PC-9 (cell line): ENCODE measurements around the gene LRRC53. TPM values are rescaled to one million over a fixed set of nuclear protein-coding genes. Genes with fewer than 3 reads are reported as not detected.

Experiments used
- BruUV-seq: library from RNA; stranded (reverse); fragments of 400-500 nt; replicated peaks from 2 replicates; lab custom pipeline; 2021; lab: Mats Ljungman, UMichigan
- CTCF ChIA-PET: fragments of 300-600 bp; sonication (Branson Sonifier 250); formaldehyde crosslinking; loops from one replicate; lab custom pipeline; 2022; ENCODE audit warnings: antibody characterized with exemption; lab: Charles Lee
- POLR2A ChIA-PET: fragments of 300-600 bp; sonication (Branson Sonifier 250); formaldehyde crosslinking; loops from one replicate; lab custom pipeline; 2022; ENCODE audit warnings: antibody characterized with exemption; ENCODE audit not compliant: unreplicated experiment; lab: Charles Lee
- DNase-seq, 2 experiments: peaks; one replicate each; pipeline versions ENCODE4 v3.0.0 to v3.0.0-alpha.2; 2015 to 2022; ENCODE audit warnings: mixed read lengths in 1 of 2
- H2AFZ ChIP-seq: fragments of 200-600 bp; sonication (generic); 2 replicates; pipeline ENCODE4 v1.8.1; 2017; ENCODE audit warnings: antibody characterized with exemption
- H3F3A ChIP-seq: fragments of 200-600 bp; sonication (generic); 2 replicates; pipeline ENCODE4 v1.8.1; 2017; ENCODE audit warnings: antibody characterized with exemption, mild to moderate bottlenecking, low read depth; ENCODE audit not compliant: insufficient read depth
- H3K27ac ChIP-seq: fragments of 200-600 bp; sonication (generic); 2 replicates; pipeline ENCODE4 v1.6.1; 2016; ENCODE audit warnings: mixed run types
- H3K27me3 ChIP-seq: fragments of 200-600 bp; sonication (generic); 2 replicates; pipeline ENCODE4 v1.6.1; 2016; ENCODE audit warnings: low read depth, mixed run types; ENCODE audit not compliant: insufficient read depth
- H3K36me3 ChIP-seq: fragments of 200-600 bp; sonication (generic); 2 replicates; pipeline ENCODE4 v1.6.1; 2016; ENCODE audit warnings: low read depth, mixed run types
- H3K4me1 ChIP-seq: fragments of 200-600 bp; sonication (generic); replicated peaks from 2 replicates; pipeline ENCODE4 v1.6.1; 2016; ENCODE audit warnings: mixed run types; ENCODE audit not compliant: insufficient read depth
- H3K4me2 ChIP-seq: fragments of 200-600 bp; sonication (generic); 2 replicates; pipeline ENCODE4 v1.6.1; 2017; ENCODE audit warnings: mixed run types
- H3K4me3 ChIP-seq: fragments of 200-600 bp; sonication (generic); 2 replicates; pipeline ENCODE4 v1.6.1; 2016; ENCODE audit warnings: mixed run types
- H3K79me2 ChIP-seq: fragments of 200-600 bp; sonication (generic); 2 replicates; pipeline ENCODE4 v1.6.1; 2017; ENCODE audit warnings: low read depth, mixed run types
- H3K9me2 ChIP-seq: fragments of 200-600 bp; sonication (generic); 2 replicates; pipeline ENCODE4 v1.8.1; 2017; ENCODE audit warnings: mild to moderate bottlenecking; ENCODE audit not compliant: insufficient read depth
- H3K9me3 ChIP-seq: fragments of 200-600 bp; sonication (generic); 2 replicates; pipeline ENCODE4 v1.8.1; 2016; ENCODE audit warnings: low read depth; ENCODE audit not compliant: insufficient read depth
- H4K20me1 ChIP-seq: fragments of 200-600 bp; sonication (generic); 2 replicates; pipeline ENCODE4 v1.8.1; 2017; ENCODE audit not compliant: insufficient read depth
- EZH2 ChIP-seq: fragments of 200-600 bp; sonication (generic); IDR thresholded peaks from 2 replicates; pipeline ENCODE4 v1.8.0; 2017; ENCODE audit warnings: antibody characterized with exemption, low read depth
- intact Hi-C: fragments of 100-400 bp; cut with micrococcal nuclease; formaldehyde crosslinking; loops from one replicate; pipeline ENCODE4 v1.10.0; 2022; ENCODE audit not compliant: unreplicated experiment
- total RNA-seq: library from RNA; stranded (reverse); gene quantifications from 2 replicates; pipeline ENCODE4 v1.2.3, GENCODE V29; 2021
- TF ChIP-seq, protein P1 (sequence below): fragments of 200-600 bp; sonication (generic); conservative IDR thresholded peaks from 2 replicates; pipeline ENCODE4 v1.6.1; 2017; ENCODE audit warnings: mixed run types, antibody characterized with exemption, mild to moderate bottlenecking, moderate library complexity

Gene LRRC53
- total RNA-seq, 1 experiment from 2014 or later = not detected

GRCh38 chr1:74453277-74453676 lies 59.1 kb downstream of the LRRC53 start:
- no peak for TF ChIP-seq EZH2
- TF ChIP-seq, protein P1, sequence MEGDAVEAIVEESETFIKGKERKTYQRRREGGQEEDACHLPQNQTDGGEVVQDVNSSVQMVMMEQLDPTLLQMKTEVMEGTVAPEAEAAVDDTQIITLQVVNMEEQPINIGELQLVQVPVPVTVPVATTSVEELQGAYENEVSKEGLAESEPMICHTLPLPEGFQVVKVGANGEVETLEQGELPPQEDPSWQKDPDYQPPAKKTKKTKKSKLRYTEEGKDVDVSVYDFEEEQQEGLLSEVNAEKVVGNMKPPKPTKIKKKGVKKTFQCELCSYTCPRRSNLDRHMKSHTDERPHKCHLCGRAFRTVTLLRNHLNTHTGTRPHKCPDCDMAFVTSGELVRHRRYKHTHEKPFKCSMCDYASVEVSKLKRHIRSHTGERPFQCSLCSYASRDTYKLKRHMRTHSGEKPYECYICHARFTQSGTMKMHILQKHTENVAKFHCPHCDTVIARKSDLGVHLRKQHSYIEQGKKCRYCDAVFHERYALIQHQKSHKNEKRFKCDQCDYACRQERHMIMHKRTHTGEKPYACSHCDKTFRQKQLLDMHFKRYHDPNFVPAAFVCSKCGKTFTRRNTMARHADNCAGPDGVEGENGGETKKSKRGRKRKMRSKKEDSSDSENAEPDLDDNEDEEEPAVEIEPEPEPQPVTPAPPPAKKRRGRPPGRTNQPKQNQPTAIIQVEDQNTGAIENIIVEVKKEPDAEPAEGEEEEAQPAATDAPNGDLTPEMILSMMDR = no peak
- Histone ChIP-seq H3K79me2 (no peaks in the 10 kb centered on the region), H3K4me1 (no peaks in the 10 kb centered on the region), H3K27ac (no peak overlapping the region), H3F3A (no peaks in the 10 kb centered on the region), H4K20me1 (no peaks in the 10 kb centered on the region), H3K9me3 (no peaks in the 10 kb centered on the region), H3K36me3 (no peaks in the 10 kb centered on the region), H3K4me3 (no peak overlapping the region), H3K9me2 (no peaks in the 10 kb centered on the region), H3K4me2 (no peak overlapping the region), H3K27me3 (no peaks in the 10 kb centered on the region), H2AFZ (no peak overlapping the region)
- no TSS peak for BruUV-seq
- ChIA-PET POLR2A (no interaction called here), CTCF (no interaction called here)
- DNase-seq = no peak
- intact Hi-C loops = no loop called here

- Histone ChIP-seq H3K79me2 (no peaks in the 10 kb centered on the region), H3K4me2 (no peak overlapping the region), H3K27ac (no peak overlapping the region), H3K27me3 (no peaks in the 10 kb centered on the region), H3K36me3 (no peaks in the 10 kb centered on the region), H2AFZ (no peak overlapping the region), H3F3A (no peaks in the 10 kb centered on the region), H3K9me3 (no peaks in the 10 kb centered on the region), H3K4me3 (no peak overlapping the region), H4K20me1 (no peaks in the 10 kb centered on the region), H3K4me1 (no peaks in the 10 kb centered on the region), H3K9me2 (no peaks in the 10 kb centered on the region)
- DNase-seq = no peak
- no peak for TF ChIP-seq EZH2
- TF ChIP-seq, protein P1 = no peak
- ChIA-PET CTCF (no interaction called here), POLR2A (no interaction called here)
- no TSS peak for BruUV-seq
- intact Hi-C loops = no loop called here
These were observed 60.4 kb downstream of the LRRC53 start for GRCh38 chr1:74452035-74452434.

DNA sequence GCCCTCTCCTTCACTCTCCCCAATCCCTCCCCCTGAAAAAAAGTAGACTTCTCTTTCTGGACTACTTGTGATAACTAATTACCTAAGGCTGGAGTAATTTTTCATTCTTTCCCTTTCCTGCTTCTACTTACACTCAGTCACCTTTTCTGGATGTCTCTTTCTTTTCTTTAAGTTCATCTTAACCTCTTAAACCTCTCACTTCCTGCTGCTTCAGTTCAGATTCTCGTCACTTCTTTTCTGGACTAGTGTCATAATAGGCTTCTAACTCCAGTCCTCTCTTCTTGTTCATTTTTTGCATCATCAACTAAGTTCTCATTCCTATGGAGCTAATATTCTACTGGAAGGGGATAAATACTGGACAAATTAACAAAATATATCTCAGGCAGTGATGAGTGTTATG lies 75.4 kb downstream of the LRRC53 start:
- ChIA-PET CTCF (no interaction called here), POLR2A (no interaction called here)
- Histone ChIP-seq H3K27ac (no peak overlapping the region), H3K27me3 (no peaks in the 10 kb centered on the region), H3K36me3 (no peaks in the 10 kb centered on the region), H3K9me2 (no peaks in the 10 kb centered on the region), H3K4me1 (no peaks in the 10 kb centered on the region), H2AFZ (no peak overlapping the region), H3K4me3 (no peak overlapping the region), H3K9me3 (no peaks in the 10 kb centered on the region), H3F3A (no peaks in the 10 kb centered on the region), H4K20me1 (no peaks in the 10 kb centered on the region), H3K79me2 (no peaks in the 10 kb centered on the region), H3K4me2 (no peak overlapping the region)
- no peak for DNase-seq
- intact Hi-C loops = no loop called here
- no TSS peak for BruUV-seq
- no peak for TF ChIP-seq EZH2
- TF ChIP-seq, protein P1 = no peak
